Stimulated activated CD4-positive, alpha-beta T cell treated with anti-CD3 and anti-CD28 coated beads, Interleukin-12 subunit alpha, Interleukin-12 subunit beta, amount 100 ng/mL, for 48 hours (primary cell): Measurements from ENCODE around the gene CEP55.
"Not testable (repeated sequence)": the region's sequence is repeated elsewhere in the genome, so short reads cannot be mapped to it uniquely, and the experiment has no call there.

Source experiments
- DNase-seq, 3 donors: peaks; one replicate each; pipeline ENCODE4 v3.0.0-alpha.2; 2020; ENCODE audit warnings: low read depth in 2 of 3, low spot score in 1 of 3

The CEP55 gene

GRCh38 chr10:93509816-93510215 is 13.4 kb downstream of the CEP55 start:
- DNase-seq = no peak

DNA sequence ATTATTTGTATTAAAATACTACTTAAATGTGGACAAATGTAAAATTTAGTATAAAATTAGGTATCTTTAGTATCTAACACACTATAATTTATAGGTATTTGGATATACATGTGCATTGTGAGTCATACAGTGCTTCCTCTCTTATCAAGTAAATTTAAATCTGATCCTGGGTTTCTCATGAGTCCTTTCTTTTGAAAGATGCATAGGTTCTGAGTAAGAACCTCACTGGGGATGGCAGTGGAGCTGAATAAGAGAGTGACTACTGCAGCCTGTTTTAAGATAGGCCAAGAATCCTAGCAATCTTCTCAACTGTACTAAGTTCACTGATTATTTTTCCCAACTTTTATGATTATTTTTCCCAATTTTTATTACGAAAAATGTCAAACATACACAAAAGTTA is 16.2 kb downstream of the CEP55 start:
- DNase-seq = no peak

DNA sequence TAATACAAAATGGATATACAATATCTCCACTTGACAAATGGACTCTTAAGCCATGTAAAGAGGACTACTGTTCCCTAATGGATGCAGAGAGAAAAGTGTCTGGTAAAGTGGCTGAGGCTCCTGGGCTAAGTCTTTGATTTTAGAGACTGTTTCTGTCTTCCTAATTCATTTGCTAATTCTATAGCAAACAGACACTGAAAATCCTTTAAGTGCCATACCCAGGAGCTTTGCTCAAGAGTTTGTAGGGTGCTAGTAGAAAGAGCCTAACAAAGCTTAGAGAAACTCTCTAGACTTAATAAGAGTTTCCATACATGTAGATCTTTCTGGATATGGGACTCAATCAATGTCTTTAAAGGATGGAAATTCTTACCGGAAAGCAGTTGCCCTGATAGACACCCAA is 16.7 kb downstream of the CEP55 start:
- DNase-seq = no peak

GRCh38 chr10:93514521-93514920 is 18.1 kb downstream of the CEP55 start:
- DNase-seq = no peak

DNA sequence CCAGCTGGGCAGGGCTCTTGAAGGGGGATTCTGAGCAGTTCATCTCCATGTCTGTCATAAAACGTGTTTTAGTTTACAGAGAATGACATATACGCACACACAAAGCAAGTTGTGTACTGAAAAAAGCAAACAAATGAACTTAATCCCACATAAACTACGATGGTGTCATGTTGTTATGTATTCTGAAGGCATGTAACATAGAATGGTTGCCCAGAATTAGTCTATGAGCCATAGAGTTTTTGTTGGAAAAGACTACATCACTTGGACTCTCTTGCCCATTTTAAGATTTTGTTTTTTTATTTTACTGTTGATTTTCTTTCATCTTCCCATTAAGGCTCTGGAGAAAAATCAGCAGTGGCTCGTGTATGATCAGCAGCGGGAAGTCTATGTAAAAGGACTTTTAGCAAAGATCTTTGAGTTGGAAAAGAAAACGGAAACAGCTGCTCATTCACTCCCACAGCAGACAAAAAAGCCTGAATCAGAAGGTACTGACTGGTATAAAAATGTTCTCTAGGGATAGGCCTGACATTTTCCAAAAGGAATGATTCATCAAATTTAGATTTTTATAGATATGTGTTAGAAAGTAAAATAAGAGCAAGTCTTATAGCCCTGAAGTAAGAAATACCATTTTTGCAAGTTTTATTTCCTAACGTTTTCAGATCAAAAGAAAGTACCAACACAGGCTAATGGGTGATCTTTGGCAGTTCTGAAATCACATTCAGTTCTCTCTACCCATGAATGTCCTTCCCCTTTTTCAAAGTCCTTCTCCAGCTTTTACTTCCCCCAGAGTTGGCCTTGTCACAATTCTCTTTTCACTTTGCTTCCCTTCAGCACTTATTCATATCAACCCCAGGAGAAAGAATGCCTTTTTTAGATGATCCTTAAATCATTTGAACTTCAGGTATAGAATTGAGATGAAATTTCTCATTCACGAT is 18.9 kb downstream of the CEP55 start:
- DNase-seq = no peak

DNA sequence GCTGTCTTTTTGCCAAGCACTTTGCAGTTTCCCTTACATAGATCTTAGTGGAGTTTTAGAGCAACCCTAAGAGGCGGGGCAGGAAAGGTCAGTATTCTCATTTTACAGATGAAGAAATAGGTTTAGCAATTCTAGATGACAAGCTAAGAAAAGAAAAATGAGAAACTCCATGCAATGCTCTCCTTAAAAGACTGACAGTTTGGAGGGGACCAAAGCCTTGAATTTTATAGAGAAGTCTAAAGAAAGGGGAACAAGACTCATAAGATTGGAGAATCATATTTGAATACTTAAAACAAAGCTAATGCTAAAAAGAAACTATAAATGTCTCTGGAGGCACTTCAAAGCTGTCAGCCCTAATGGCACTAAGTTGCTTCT is 19.6 kb downstream of the CEP55 start:
- no peak for DNase-seq

DNA sequence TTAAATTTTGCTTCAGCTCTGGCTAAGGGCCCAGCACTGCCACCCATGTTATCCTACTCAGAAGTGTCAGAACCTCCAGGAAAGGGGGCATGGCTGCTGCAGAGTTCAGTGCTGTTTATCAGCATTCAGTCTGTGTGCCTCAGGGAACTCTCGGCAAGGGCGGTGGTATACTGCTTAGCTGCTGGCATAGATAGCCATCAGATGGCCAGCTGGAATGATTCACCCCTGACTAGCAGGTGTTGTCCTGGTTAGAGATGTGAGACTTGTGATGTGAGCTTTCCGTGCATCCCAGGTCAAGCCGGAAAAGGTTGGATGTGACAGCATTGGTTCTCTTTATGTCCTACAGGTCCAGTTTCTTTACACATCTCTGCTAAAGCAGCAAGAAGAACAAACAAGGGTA is 22.1 kb downstream of the CEP55 start:
- no peak for DNase-seq

- no peak for DNase-seq
Measured at GRCh38 chr10:93535293-93535692, 38.9 kb downstream of the CEP55 start.

DNA sequence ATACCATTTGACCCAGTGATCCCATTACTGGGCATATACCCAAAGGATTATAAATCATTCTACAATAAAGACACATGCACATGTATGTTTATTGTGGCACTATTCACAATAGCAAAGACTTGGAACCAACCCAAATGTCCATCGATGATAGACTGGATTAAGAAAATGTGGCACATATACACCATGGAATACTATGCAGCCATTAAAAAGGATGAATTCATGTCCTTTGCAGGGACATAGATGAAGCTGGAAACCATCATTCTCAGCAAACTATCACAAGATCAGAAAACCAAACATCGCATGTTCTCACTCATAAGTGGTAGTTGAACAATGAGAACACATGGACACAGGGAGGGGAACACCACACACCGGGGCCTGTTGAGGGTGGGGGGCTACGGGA is 44.5 kb downstream of the CEP55 start:
- not testable (repeated sequence) for DNase-seq

GRCh38 chr10:93541402-93542357 is 45.3 kb downstream of the CEP55 start:
- peak; percentile 8 to 22 (median 9) for DNase-seq

- DNase-seq = no peak
Measured at GRCh38 chr10:93542358-93542791, 46.0 kb downstream of the CEP55 start.

DNA sequence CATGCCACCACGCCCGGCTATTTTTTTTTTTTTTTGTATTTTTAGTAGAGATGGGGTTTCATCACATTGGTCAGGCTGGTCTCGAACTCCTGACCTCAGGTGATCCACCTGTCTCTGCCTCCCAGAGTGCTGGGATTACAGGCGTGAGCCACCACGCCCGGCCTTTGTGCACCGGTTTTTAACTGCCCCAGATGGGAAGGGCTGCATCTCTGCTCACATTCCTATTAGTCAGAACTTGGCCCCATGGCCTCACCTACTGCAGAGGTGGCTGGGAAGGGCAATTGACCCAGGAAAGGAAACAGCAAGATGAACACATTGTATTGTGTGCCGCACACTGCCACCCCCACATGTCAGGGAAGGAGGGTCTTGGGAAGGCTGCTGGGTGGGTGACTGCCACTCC is 50.6 kb downstream of the CEP55 start:
- not testable (repeated sequence) for DNase-seq

- no peak for DNase-seq
Measured at GRCh38 chr10:93547522-93547921, 51.1 kb downstream of the CEP55 start.

DNA sequence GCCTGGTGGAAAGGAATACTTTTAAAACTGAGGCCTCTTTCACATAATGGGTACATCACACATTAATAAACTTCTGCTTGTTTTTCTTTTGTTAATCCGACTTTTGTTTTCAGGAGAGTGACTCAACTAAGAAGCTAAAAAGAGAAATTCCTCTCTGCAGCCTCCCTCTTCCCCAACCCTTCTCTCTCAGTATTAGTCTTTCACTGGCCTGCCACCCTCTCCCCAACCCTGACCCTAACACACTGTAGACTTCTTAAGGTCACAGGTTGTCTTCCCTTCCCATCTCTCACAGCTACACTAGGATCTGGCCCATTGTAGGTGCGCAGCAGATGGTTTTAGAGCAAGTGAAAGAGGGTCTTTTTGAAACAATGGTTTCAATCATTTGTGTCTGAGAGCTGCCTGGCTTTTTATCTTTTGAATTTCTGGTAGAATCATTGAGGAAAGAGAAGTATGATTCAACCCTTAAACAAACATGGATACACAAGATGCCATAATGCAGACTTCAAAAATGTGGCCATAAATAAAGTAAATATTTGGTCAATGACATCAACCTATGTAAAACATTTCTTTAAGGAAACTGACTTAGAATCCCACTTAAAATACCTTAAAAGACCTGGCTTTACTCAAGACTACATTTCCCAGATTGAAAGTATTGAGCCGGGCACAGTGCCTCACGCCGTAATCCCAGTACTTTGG is 52.1 kb downstream of the CEP55 start:
- no peak for DNase-seq

- no peak for DNase-seq
Measured at GRCh38 chr10:93550606-93551005, 54.2 kb downstream of the CEP55 start.

DNA sequence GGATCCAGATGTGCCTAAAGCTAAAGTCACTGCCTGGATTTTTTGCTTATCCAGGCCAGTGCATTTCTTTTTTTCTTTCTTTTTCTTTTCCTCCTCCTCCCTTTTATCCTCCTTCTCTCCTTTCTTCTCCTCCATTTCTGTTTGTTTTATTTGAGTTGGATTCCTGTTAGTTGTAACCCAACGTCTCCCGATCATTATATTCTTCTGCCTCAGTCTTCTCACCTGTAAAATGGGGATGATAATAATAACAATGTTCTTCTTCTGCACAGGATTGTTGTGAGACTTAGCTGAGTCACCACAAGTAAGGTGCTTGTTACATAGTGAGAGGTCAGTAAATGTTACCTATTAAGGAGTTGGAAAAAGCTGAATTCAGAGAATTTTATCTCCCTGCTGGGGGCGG is 56.4 kb downstream of the CEP55 start:
- no peak for DNase-seq

- no peak for DNase-seq
Measured at GRCh38 chr10:93553482-93554315, 57.3 kb downstream of the CEP55 start.

DNA sequence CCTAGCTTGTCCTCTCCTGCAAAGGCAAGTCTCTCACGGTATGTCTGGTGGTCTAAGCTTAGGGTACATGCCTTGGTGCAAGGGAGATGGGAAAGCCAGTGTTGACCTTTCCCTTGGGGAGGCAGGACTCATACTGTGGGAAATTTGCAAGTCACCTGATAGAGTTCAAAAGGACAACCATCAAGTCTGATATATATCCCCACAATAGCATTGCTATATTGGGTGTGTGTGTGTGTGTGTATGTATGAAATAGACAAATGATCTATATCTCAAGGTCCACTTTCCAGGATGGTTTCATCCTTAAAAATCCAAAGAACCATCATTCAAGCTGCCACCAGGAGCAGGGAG is 57.9 kb downstream of the CEP55 start:
- no peak for DNase-seq

GRCh38 chr10:93554760-93555432 is 58.5 kb downstream of the CEP55 start:
- peak; percentile 29 to 40 (median 35) for DNase-seq

GRCh38 chr10:93559490-93559889 is 63.1 kb downstream of the CEP55 start:
- DNase-seq = no peak
